Stimulated activated CD4-positive, alpha-beta T cell treated with anti-CD3 and anti-CD28 coated beads, Interleukin-2, amount 100 ng/mL, for 48 hours (primary cell): Measurements from ENCODE around the gene TBC1D4.
"Not testable (repeated sequence)": the region's sequence is repeated elsewhere in the genome, so short reads cannot be mapped to it uniquely, and the experiment has no call there.

Experiments
- DNase-seq, 2 donors: peaks; one replicate each; pipeline ENCODE4 v3.0.0-alpha.2; 2020

The TBC1D4 gene

DNA sequence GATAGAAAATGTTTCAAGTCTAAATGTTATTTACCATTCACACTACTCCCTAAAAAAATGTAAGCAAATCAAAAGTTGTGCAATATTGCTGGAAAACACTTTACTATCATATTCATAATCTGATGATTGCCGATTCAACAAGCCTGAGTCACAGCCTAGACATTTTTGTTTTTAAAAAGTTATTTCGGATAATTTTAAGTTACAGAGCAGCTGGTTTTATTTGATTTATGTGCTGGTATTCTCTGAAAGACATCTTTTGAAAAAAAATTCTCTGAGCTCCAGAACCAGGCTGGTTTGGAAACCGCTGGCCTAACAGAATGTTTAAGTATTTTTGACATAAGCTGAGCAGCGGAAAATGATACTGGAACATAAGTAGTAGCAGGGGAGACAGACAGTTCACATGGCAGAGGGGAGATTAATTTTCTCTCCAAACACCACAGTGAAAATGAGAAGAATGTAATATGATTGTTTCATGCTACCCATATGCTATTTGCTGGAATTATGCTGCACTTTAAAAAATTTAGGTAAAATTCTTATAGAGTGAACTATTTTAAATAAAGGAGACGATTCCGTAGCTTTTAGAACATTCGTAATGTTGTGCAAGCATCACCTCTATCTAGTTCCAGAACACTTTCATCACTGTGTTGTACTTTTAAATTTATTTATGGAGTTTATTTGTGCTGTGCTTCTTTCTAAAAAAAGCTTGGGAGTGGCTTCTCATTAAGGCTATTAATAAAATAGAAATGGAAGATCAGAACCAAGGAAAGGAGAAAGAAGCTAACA lies 36.1 kb downstream of the TBC1D4 start:
- DNase-seq = no peak

GRCh38 chr13:75444016-75444415 lies 38.0 kb downstream of the TBC1D4 start:
- DNase-seq = no peak

DNA sequence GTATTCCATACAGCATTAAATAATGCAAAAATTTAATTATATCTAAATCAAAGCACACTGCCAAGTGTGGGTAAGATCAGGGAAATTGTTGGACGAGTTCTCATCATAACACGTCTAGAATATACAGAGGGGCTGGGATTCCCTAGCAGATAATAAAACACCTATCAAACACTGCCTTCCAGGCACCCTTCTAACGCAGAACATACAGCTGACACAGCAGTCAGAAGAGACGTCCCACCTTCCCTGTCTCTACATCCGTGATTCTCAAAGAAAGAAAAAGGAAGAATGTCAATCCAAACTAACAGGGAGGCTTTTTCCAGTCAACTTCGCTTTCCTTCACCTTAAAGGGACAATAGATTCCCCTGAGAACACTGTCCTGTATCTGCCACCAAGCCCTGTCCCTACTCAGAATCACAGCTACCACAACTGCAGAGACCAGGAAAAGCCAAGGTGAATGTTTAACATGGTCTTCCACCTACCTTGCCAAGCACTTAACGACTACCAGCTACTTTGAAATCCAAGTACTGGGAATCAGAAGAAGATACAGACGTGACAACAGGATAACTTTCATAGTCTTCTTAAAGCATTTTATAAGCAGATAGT lies 38.5 kb downstream of the TBC1D4 start:
- DNase-seq = no peak

- no peak for DNase-seq
Measured at GRCh38 chr13:75442736-75443234, 39.2 kb downstream of the TBC1D4 start.

- no peak for DNase-seq
Measured at GRCh38 chr13:75440100-75440499, 41.9 kb downstream of the TBC1D4 start.

- no peak for DNase-seq
Measured at GRCh38 chr13:75437582-75438318, 44.2 kb downstream of the TBC1D4 start.

GRCh38 chr13:75434126-75434525 lies 47.8 kb downstream of the TBC1D4 start:
- not testable (repeated sequence) for DNase-seq

DNA sequence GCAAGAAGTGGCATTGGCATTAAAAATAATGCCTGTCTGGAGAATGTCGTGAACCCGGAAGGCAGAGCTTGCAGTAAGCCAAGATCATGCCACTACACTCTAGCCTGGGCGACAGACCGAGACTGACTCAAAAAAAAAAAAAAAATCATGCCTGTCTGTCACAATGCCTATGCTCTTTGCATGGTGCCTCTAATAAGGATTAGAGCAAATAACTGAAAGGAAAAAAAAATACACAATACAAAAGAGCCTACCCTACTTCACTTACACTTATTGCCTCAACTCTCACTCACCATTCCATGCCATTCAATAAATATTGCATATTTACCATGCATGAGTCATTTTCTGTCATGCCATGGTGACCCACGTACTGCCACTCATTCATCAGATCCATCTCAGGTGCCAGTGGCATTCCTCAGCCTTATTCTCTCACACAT lies 49.1 kb downstream of the TBC1D4 start:
- DNase-seq = no peak

DNA sequence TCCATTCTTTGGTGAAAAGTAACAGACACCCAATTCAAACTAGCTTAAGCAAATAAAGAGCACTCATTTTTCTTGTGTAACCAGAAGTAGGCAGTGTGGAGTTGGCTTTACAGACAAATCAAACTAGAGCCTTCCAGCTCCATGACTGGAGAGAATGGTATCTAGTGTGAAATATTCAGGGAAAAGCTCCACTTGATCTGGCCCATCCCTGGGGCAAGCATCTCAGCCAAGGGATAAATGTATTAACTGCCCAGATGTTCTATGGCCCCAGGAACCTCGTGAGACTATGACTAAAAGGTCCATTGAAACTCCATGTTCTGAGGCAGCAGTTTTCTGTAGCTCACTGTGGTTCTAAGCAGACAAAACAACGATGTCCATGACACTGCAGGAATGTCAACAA lies 49.9 kb downstream of the TBC1D4 start:
- DNase-seq = no peak

DNA sequence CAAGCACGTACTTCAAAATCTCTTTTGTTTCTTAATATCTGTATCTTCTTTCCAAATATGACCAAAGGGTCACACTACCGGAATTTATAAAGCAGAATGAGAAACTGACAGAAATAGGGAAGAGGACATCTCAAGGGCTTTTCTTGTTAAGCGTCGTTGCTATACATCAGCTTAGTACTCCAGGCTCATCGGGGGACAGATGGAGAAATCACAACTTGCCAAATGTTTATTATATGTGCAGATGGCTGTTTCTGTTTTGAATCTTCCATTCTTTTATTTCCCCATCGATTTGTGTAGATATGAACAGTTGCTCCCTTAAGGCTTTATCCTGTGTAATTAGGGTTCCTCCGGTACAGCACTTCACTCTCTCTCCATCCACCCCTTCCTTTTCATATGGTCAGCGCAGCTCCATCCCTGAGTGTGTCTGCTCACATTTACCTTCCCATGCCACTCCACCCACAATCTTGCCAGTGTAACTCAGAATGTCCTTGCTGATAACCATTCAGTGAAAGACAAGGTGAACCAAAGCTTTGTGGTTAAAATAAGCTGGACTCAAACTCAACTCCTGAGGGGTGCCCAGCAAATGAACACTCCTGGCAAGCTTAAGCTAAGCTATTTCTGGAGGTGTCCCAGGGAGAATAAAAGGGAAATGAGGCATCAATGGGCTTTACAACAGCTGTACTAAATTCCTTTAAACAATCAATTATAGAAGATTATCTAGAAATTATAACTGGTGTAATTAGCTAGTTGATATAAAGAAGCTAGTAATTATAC lies 51.3 kb downstream of the TBC1D4 start:
- DNase-seq = no peak

GRCh38 chr13:75426421-75426820 lies 55.5 kb downstream of the TBC1D4 start:
- no peak for DNase-seq

DNA sequence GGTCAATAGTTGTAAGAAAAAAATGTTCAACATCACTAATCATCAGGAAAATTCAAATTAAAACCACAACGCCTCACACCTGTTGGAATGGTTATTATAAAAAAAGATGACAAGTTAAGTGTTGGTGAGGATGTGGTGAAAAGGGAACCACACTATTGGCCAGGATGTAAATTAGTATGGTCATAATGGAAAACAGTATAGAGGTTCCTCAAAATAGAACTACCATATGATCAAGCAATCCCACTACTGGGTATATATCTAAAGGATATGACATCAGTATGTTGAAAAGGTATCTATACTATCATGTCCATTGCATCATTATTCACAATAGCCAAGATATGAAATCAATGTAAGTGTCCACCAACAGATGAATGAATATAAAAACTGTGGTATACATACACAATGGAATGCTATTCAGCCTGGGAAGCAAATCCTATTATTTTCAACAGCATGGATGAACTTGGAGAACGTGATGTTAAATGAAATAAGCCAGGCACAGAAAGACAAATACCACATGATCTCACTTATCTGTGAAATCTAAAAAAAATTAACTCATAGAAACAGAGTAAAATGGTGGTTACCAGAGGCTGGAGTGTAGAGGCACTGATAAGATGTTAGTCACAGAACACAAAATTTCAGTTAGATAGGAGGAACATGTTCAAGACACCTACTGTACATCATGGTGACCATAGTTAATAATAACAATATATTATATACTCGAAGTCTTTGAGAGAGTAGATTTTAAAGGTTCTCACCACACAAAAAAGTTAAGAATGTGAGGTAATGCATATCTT lies 56.6 kb downstream of the TBC1D4 start:
- no peak for DNase-seq

DNA sequence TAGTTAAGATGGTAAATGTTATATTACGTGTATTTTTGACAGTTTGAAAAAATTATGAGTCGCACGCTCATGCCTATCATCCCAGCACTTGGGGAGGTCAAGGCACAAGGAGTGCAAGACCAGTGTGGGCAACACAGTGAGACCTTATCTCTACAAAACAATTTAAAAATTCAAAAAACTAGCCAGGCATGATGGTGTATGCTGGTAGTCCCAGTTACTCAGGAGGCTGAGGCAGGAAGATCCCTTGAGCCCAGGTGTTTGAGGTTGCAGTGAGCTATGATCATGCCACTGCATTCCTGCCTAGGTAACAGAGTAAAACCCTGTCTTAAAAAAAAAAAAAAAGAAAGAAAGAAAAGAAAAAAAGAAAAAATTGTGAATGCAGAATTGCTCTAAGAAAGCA lies 58.0 kb downstream of the TBC1D4 start:
- DNase-seq = no peak

- no peak for DNase-seq
Measured at GRCh38 chr13:75422028-75422427, 59.9 kb downstream of the TBC1D4 start.

DNA sequence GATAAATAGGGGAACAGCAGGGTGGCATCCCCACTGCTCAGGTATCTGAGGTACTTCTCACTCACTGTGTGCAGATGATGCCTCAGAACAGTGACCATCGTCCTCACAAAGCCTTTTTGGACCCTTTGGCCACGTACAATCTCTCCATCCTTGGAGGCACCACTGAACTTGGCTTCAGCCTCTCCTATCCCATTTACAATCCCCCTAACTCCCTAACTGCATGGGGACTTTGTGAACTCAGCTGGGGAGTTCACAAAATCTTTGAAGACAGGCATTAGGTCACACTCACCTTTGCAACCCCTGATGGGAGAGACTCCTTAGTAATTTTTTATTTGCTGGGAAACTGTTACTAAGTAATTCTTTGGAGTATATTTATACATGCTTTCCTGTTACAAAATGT lies 60.8 kb downstream of the TBC1D4 start:
- DNase-seq = no peak

GRCh38 chr13:75419656-75420055 lies 62.3 kb downstream of the TBC1D4 start:
- DNase-seq = no peak

- no peak for DNase-seq
Measured at GRCh38 chr13:75418997-75419396, 63.0 kb downstream of the TBC1D4 start.

DNA sequence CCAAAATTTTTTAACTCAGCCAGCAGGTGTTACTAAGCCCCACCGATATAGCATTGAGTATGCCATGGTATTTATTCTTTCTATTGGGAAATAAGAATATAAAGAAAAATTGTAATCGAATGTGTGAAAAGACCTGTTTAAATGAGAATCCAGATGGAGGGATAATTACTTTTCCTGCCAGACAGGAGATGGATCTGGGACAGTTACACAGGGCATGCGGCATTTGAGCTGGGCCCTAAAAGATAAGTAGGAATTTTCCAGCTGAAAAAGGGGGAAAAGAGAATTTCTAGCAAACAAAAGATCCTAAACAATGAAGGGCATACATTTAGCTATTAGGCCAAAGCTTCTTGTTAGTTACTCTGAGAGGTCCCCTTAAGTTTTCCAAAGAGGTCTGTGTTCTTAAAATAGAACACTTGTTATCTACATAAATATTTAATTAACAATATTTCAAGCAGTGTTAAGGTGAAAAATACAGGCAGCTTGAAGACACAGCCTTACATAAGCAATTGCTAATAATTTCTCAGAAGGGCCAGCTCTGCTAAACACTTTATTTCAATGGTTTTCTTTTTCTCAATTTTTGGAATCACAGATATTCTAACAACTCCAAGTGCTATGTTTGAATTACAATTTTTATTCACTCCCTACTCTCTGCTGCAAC lies 63.7 kb downstream of the TBC1D4 start:
- DNase-seq = no peak

- DNase-seq = no peak
Measured at GRCh38 chr13:75417656-75418055, 64.3 kb downstream of the TBC1D4 start.

- no peak for DNase-seq
Measured at GRCh38 chr13:75417012-75417384, 65.0 kb downstream of the TBC1D4 start.

GRCh38 chr13:75416327-75417011 lies 65.5 kb downstream of the TBC1D4 start:
- no peak for DNase-seq
